Osteocyte (in vitro differentiated cells): ENCODE data around the gene KIAA1217. TPM values are rescaled to one million over a fixed set of nuclear protein-coding genes. Genes with fewer than 3 reads are reported as not detected.

Experiments used
- DNase-seq: peaks from one replicate; pipeline ENCODE4 v3.0.0; 2021; ENCODE audit warnings: mixed read lengths; ENCODE audit not compliant: unreplicated experiment; ENCODE audit errors: extremely low spot score
- H3K27ac Mint-ChIP-seq: one replicate; pipeline ENCODE4 v1.8.0; 2021; ENCODE audit warnings: mild to moderate bottlenecking, mixed read lengths; ENCODE audit not compliant: unreplicated experiment
- H3K27me3 Mint-ChIP-seq: one replicate; pipeline ENCODE4 v1.8.0; 2021; ENCODE audit warnings: mixed read lengths; ENCODE audit not compliant: unreplicated experiment
- H3K36me3 Mint-ChIP-seq: one replicate; pipeline ENCODE4 v1.8.0; 2021; ENCODE audit warnings: mixed read lengths; ENCODE audit not compliant: unreplicated experiment
- H3K4me1 Mint-ChIP-seq: one replicate; pipeline ENCODE4 v1.8.0; 2021; ENCODE audit warnings: mixed read lengths; ENCODE audit not compliant: unreplicated experiment
- H3K4me3 Mint-ChIP-seq: one replicate; pipeline ENCODE4 v1.8.0; 2021; ENCODE audit warnings: mild to moderate bottlenecking, moderate library complexity, mixed read lengths; ENCODE audit not compliant: unreplicated experiment
- H3K9me3 Mint-ChIP-seq: one replicate; pipeline ENCODE4 v1.8.0; 2021; ENCODE audit warnings: mixed read lengths; ENCODE audit not compliant: unreplicated experiment
- total RNA-seq: library from RNA; stranded (reverse); gene quantifications from 2 replicates; pipeline ENCODE4 v1.2.1, GENCODE V29; 2021
- TF ChIP-seq, protein P1 (sequence below): fragments of 200-600 bp; sonication (generic); IDR thresholded peaks from 2 replicates; pipeline ENCODE4 v1.5.0; 2021; ENCODE audit warnings: antibody characterized with exemption, mild to moderate bottlenecking, moderate library complexity

KIAA1217 gene
- total RNA-seq, 1 donor from 2014 or later = 2.8 TPM

DNA sequence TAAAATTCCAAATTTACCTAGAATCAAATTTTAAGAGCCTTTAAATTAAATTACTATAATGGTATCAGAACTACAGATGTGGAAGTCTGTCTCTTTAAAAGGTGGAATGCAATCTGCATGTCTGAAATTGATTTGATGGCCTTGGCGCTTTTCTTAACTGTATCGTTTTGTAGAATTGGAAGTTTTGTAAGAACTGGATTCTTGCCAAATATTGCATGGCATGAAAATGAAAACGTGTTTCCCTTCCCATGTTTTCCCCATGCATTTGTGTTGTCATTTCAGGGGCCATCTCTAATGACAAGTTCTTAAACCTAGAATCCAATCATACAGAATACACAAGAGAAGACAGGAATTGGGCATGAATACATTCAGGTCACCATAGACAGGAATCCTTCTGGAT lies 162.5 kb downstream of the KIAA1217 start:
- DNase-seq = no peak
- no peaks in the 10 kb centered on the region for H3K36me3 Mint-ChIP-seq
- no peaks in the 10 kb centered on the region for H3K4me1 Mint-ChIP-seq
- no peak overlapping the region for H3K4me3 Mint-ChIP-seq
- no peak overlapping the region for H3K27ac Mint-ChIP-seq
- TF ChIP-seq, protein P1, sequence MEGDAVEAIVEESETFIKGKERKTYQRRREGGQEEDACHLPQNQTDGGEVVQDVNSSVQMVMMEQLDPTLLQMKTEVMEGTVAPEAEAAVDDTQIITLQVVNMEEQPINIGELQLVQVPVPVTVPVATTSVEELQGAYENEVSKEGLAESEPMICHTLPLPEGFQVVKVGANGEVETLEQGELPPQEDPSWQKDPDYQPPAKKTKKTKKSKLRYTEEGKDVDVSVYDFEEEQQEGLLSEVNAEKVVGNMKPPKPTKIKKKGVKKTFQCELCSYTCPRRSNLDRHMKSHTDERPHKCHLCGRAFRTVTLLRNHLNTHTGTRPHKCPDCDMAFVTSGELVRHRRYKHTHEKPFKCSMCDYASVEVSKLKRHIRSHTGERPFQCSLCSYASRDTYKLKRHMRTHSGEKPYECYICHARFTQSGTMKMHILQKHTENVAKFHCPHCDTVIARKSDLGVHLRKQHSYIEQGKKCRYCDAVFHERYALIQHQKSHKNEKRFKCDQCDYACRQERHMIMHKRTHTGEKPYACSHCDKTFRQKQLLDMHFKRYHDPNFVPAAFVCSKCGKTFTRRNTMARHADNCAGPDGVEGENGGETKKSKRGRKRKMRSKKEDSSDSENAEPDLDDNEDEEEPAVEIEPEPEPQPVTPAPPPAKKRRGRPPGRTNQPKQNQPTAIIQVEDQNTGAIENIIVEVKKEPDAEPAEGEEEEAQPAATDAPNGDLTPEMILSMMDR = no peak
- no peaks in the 10 kb centered on the region for H3K9me3 Mint-ChIP-seq
- H3K27me3 Mint-ChIP-seq = peaks cover 31% of the 10 kb centered on the region

DNA sequence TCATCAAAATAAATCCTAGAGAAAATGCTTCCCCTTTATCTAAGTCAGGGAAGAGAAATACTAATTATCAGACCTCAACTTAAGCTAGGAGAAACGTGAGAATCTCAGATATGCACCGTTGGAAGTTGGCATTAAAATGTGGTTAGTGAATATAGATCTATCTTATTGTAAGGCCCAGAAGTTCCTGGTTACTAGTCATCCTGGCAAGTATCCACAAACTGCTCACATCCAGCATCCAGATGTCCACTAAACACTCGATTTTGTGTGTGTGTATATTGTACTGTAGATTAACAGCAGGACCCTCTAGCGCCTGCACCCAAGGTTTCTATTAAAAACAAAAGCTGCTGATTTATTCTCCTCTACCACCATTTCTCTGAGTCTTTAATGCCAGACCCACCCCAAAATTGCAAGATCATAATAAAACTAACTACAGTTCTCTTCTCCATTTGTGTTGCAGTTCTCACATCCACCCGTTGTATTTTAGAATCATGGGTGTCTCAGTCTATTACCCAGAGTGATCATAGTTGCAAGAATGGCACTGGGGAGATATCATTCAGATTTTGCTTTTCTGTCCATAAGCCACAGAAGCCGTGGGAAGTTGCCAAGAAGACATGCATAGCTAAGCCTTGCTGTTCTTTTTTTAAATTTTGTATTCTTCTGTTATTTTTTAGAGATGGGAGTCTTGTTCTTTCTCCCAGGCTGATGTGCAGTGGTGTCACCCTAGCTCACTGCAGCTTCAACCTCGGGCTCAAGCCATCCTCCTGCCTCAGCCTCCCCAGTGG lies 165.4 kb downstream of the KIAA1217 start:
- Mint-ChIP-seq H3K27ac (no peak overlapping the region), H3K4me1 (no peaks in the 10 kb centered on the region), H3K27me3 (peaks cover 31% of the 10 kb centered on the region), H3K9me3 (no peaks in the 10 kb centered on the region), H3K4me3 (no peak overlapping the region), H3K36me3 (no peaks in the 10 kb centered on the region)
- TF ChIP-seq, protein P1 = no peak
- no peak for DNase-seq

DNA sequence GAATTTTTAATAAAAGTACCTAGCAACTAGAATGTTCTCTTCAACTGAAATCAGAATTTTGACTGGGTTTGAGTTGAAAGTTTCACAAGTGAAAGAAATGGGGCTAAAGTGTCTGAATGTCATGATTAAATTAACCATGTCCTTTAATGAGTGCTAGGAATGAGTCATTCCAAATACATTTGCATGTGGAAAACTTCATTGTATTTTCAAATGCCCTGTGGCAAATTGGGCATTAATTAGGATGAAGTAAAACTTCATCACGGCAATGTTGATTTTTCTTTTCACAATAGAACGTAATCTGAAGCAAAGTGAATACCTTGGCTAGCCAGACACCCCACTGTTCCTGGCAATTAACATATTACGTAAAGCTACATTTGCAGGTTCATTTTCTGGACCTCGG lies 166.6 kb downstream of the KIAA1217 start:
- TF ChIP-seq, protein P1 = no peak
- Mint-ChIP-seq H3K9me3 (no peaks in the 10 kb centered on the region), H3K4me1 (no peaks in the 10 kb centered on the region), H3K27me3 (peaks cover 31% of the 10 kb centered on the region), H3K36me3 (no peaks in the 10 kb centered on the region), H3K4me3 (no peak overlapping the region), H3K27ac (no peak overlapping the region)
- DNase-seq = no peak

DNA sequence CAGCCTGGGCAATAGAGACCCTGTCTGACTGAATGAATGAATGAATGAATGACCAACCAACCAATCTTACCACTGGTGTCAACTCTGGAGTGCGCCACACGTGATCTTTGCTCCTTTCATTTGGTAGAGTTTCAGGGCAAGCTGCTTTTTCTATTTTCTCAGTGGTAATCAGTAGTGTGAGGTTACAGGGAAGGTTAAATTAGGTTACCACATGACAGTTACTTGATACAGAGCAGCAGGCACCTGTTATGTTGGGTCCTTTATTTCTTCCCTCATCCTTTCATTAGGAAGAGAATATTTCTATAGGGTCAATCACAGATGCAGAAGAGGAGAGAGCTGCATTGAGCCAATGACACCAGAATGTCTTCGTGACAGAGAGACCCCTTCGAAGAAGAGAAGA lies 167.8 kb downstream of the KIAA1217 start:
- peaks cover 30% of the 10 kb centered on the region for H3K27me3 Mint-ChIP-seq
- no peaks in the 10 kb centered on the region for H3K36me3 Mint-ChIP-seq
- TF ChIP-seq, protein P1 = no peak
- H3K27ac Mint-ChIP-seq = no peak overlapping the region
- H3K4me1 Mint-ChIP-seq = no peaks in the 10 kb centered on the region
- no peaks in the 10 kb centered on the region for H3K9me3 Mint-ChIP-seq
- H3K4me3 Mint-ChIP-seq = no peak overlapping the region
- DNase-seq = no peak

DNA sequence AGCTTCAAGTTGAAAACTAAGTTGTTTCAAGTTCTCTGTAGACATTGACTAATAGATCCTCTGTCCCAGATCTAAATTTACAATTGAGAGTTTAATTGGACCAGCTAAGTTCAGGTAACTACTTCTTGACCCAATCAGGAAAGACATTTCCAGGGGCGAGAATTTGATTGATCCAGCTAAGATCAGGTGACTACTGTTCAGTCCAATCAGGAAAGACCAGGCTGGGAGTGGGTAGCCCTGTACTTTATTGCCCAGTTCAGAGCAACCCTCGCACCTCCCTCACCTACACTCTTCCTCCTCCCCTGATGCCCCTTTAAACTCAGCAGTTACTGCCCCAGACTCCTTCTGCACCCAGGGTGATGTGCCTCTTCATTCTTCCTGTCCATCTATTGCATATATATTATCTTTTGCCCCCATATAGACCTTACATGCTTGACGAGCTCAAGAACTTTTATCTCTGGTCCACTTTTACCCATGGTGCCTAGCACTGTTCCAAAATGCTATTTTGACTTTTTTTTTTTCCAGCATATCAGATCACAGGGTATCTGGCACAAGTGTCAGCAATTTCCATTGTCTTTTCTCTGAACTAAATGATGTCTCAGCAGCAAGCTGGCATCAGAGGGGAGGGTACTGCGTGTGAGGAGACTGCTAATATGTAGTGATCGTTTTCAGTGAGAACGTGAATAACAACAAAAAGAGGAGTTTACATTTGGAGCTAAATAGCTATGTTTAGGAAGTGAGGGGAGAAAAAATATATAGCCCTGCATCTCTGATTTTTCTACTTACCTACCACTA lies 169.4 kb downstream of the KIAA1217 start:
- Mint-ChIP-seq H3K4me1 (peaks cover 2% of the 10 kb centered on the region), H3K27ac (no peak overlapping the region), H3K36me3 (no peaks in the 10 kb centered on the region), H3K4me3 (no peak overlapping the region), H3K9me3 (no peaks in the 10 kb centered on the region), H3K27me3 (peaks cover 20% of the 10 kb centered on the region)
- no peak for DNase-seq
- TF ChIP-seq, protein P1 = no peak
